Left lung (tissue), 10 donors: ENCODE measurements around the gene BBX. TPM values are rescaled to one million over a fixed set of nuclear protein-coding genes. Genes with fewer than 3 reads are reported as not detected.

Experiments
- ATAC-seq: fragments of 200-7000 bp; cut with Tn5 transposase; one replicate; pipeline ENCODE4 v1.9.1; 2020; ENCODE audit warnings: moderate library complexity
- DNase-seq, 4 donors: peaks; one replicate each; pipeline ENCODE4 v3.0.0-alpha.2; 2013 to 2020
- H3K27ac ChIP-seq, 2 donors: fragments of 200-600 bp; sonication (generic) in 1 of 2; one replicate each; pipeline versions ENCODE4 v1.5.0 to v1.8.0; 2020 to 2021
- H3K27me3 ChIP-seq, 2 donors: fragments of 200-600 bp; sonication (generic) in 1 of 2; one replicate each; pipeline versions ENCODE4 v1.5.0 to v1.8.0; 2020 to 2021
- H3K36me3 ChIP-seq, 2 donors: fragments of 200-600 bp; sonication (generic) in 1 of 2; one replicate each; pipeline versions ENCODE4 v1.5.0 to v1.8.0; 2020 to 2021
- H3K4me1 ChIP-seq, 2 donors: fragments of 200-600 bp; one replicate each; pipeline ENCODE4 v1.8.0; 2021
- H3K4me3 ChIP-seq, 2 donors: fragments of 200-600 bp; sonication (generic) in 1 of 2; one replicate each; pipeline versions ENCODE4 v1.5.0 to v1.8.0; 2020 to 2021; ENCODE audit warnings: mild to moderate bottlenecking in 1 of 2
- H3K9me3 ChIP-seq, 2 donors: fragments of 200-600 bp; sonication (generic) in 1 of 2; one replicate each; pipeline versions ENCODE4 v1.5.0 to v1.8.0; 2020 to 2021
- CTCF ChIP-seq, 2 donors: fragments of 200-600 bp; sonication (generic) in 1 of 2; IDR thresholded peaks; one replicate each; pipeline versions ENCODE4 v1.5.0 to v1.8.0; 2021; ENCODE audit warnings: antibody characterized with exemption in 2 of 2
- intact Hi-C, 2 donors: fragments of 100-400 bp; cut with DNase I; formaldehyde crosslinking; loops; one replicate each; pipeline versions ENCODE4 v1.11.2 to v1.14.2; 2022
- polyA plus RNA-seq, 6 donors: library from polyadenylated mRNA; unstranded; fragments of 120-200 nt; gene quantifications; one replicate each; pipeline ENCODE4 v1.2.1, GENCODE V29; 2013; ENCODE audit not compliant: insufficient read length in 6 of 6
- total RNA-seq, 2 donors: library from RNA; stranded (reverse); fragmentation: NEBNext Ultra II Directional; extraction: Animal tissue kit (Norgen Biotek cat#: 25700); gene quantifications; one replicate each; pipeline ENCODE4 v1.2.1, GENCODE V29; 2021
- donor health status: DM: no; HTN: yes; CAD: no.
- donor health status: DM: no; HTN: no; CAD: no.

BBX gene
- total and polyA plus RNA-seq, 8 donors = 43.0 to 67.1 (median 53.3) TPM

- no peak for TF ChIP-seq CTCF (IDR thresholded peaks at IDR 0.05)
- intact Hi-C loops = no loop called here
- ATAC-seq (no peak), DNase-seq (no peak)
- Histone ChIP-seq H3K27ac (no peak overlapping the region), H3K9me3 (no peaks in the 10 kb centered on the region), H3K36me3 (no peaks in the 10 kb centered on the region), H3K27me3 (no peaks in the 10 kb centered on the region), H3K4me1 (no peaks in the 10 kb centered on the region), H3K4me3 (no peak overlapping the region)
These were observed 22.9 kb downstream of the BBX start for GRCh38 chr3:107545680-107546120.

- Histone ChIP-seq H3K4me1 (no peaks in the 10 kb centered on the region), H3K27me3 (no peaks in the 10 kb centered on the region), H3K9me3 (no peaks in the 10 kb centered on the region), H3K4me3 (no peak overlapping the region), H3K36me3 (no peaks in the 10 kb centered on the region), H3K27ac (no peak overlapping the region)
- intact Hi-C loops = no loop called here
- no peak for DNase-seq
- no peak for TF ChIP-seq CTCF (IDR thresholded peaks at IDR 0.05)
- no peak for ATAC-seq
These were observed 25.8 kb downstream of the BBX start for GRCh38 chr3:107548601-107549000.

- DNase-seq = no peak
- TF ChIP-seq CTCF (IDR thresholded peaks at IDR 0.05) = no peak
- intact Hi-C loops = no loop called here
- no peak overlapping the region for H3K4me3 ChIP-seq
- no peaks in the 10 kb centered on the region for H3K36me3 ChIP-seq
- H3K4me1 ChIP-seq = no peaks in the 10 kb centered on the region
- no peaks in the 10 kb centered on the region for H3K9me3 ChIP-seq
- ATAC-seq = no peak
- H3K27ac ChIP-seq = no peak overlapping the region
- no peaks in the 10 kb centered on the region for H3K27me3 ChIP-seq
These were observed 32.6 kb downstream of the BBX start for GRCh38 chr3:107555359-107555758.

- Histone ChIP-seq H3K9me3 (no peaks in the 10 kb centered on the region), H3K27me3 (no peaks in the 10 kb centered on the region), H3K36me3 (no peaks in the 10 kb centered on the region), H3K4me3 (no peak overlapping the region), H3K27ac (no peak overlapping the region), H3K4me1 (no peaks in the 10 kb centered on the region)
- ATAC-seq = no peak
- no peak for TF ChIP-seq CTCF (IDR thresholded peaks at IDR 0.05)
- intact Hi-C loops = no loop called here
- DNase-seq = no peak
These were observed 35.0 kb downstream of the BBX start for GRCh38 chr3:107557743-107558142.

GRCh38 chr3:107560166-107560565, 37.4 kb downstream of the BBX start:
- H3K36me3 ChIP-seq = no peaks in the 10 kb centered on the region
- no peak for DNase-seq
- H3K27me3 ChIP-seq = no peaks in the 10 kb centered on the region
- no peak for TF ChIP-seq CTCF (IDR thresholded peaks at IDR 0.05)
- no peak overlapping the region for H3K27ac ChIP-seq
- H3K4me3 ChIP-seq = no peak overlapping the region
- H3K9me3 ChIP-seq = no peaks in the 10 kb centered on the region
- intact Hi-C loops = no loop called here
- no peak for ATAC-seq
- H3K4me1 ChIP-seq = no peaks in the 10 kb centered on the region
